Caco-2 (cell line): Measurements from ENCODE around the gene RFX5. TPM values are rescaled to one million over a fixed set of nuclear protein-coding genes. Genes with fewer than 3 reads are reported as not detected.

Experiments used
- BruUV-seq: library from RNA; stranded (reverse); fragments of 400-500 nt; replicated peaks from 2 replicates; lab custom pipeline; 2021; lab: Mats Ljungman, UMichigan
- CTCF ChIA-PET: fragments of 300-600 bp; sonication (Branson Sonifier 250); formaldehyde crosslinking; loops from one replicate; lab custom pipeline; 2022; ENCODE audit warnings: antibody characterized with exemption; lab: Charles Lee
- POLR2A ChIA-PET: fragments of 300-600 bp; sonication (Branson Sonifier 250); formaldehyde crosslinking; loops from one replicate; lab custom pipeline; 2022; ENCODE audit warnings: antibody characterized with exemption; lab: Charles Lee
- DNase-seq, 2 experiments: peaks; one replicate each; pipeline versions ENCODE4 v3.0.0 to v3.0.0-alpha.2; 2020 to 2022
- H3K27me3 ChIP-seq: replicated peaks from 2 replicates; pipeline ENCODE4 v1.6.0; 2011; ENCODE audit warnings: low read length; ENCODE audit not compliant: control insufficient read depth, insufficient read depth
- H3K36me3 ChIP-seq: 2 replicates; pipeline ENCODE4 v1.5.1; 2011; ENCODE audit warnings: low read length; ENCODE audit not compliant: control insufficient read depth, insufficient read depth
- H3K4me1 ChIP-seq: fragments of 250-450 bp; sonication (Bioruptor Pico); 2 replicates; pipeline ENCODE4 v1.5.1; 2020; ENCODE audit warnings: mild to moderate bottlenecking
- H3K4me3 ChIP-seq: 2 replicates; pipeline ENCODE4 v1.5.1; 2011; ENCODE audit warnings: low read depth, mild to moderate bottlenecking, control low read depth, low read length
- H3K9me3 ChIP-seq: fragments of 250-450 bp; sonication (Bioruptor Pico); 2 replicates; pipeline ENCODE4 v1.5.1; 2020; ENCODE audit warnings: mild to moderate bottlenecking, moderate library complexity
- H3K27ac Mint-ChIP-seq: one replicate; pipeline ENCODE4 v1.8.0; 2022; ENCODE audit warnings: mixed read lengths; ENCODE audit not compliant: unreplicated experiment
- H3K27me3 Mint-ChIP-seq: one replicate; pipeline ENCODE4 v1.8.0; 2022; ENCODE audit warnings: mixed read lengths; ENCODE audit not compliant: insufficient read depth, unreplicated experiment
- H3K36me3 Mint-ChIP-seq: one replicate; pipeline ENCODE4 v1.8.0; 2022; ENCODE audit warnings: mild to moderate bottlenecking, mixed read lengths; ENCODE audit not compliant: insufficient read depth, unreplicated experiment
- H3K4me1 Mint-ChIP-seq: one replicate; pipeline ENCODE4 v1.8.0; 2022; ENCODE audit warnings: low read depth, mixed read lengths; ENCODE audit not compliant: unreplicated experiment
- H3K4me3 Mint-ChIP-seq: one replicate; pipeline ENCODE4 v1.8.0; 2022; ENCODE audit warnings: mild to moderate bottlenecking, moderate library complexity, mixed read lengths; ENCODE audit not compliant: unreplicated experiment
- H3K9me3 Mint-ChIP-seq: one replicate; pipeline ENCODE4 v1.8.0; 2022; ENCODE audit warnings: mixed read lengths; ENCODE audit not compliant: unreplicated experiment
- intact Hi-C: fragments of 100-400 bp; cut with micrococcal nuclease; formaldehyde crosslinking; loops from one replicate; pipeline ENCODE4 v1.10.0; 2022; ENCODE audit not compliant: unreplicated experiment
- total RNA-seq: library from RNA; stranded (reverse); gene quantifications from 2 replicates; pipeline ENCODE4 v1.2.3, GENCODE V29; 2022
- TF ChIP-seq, protein P1 (sequence below), 2 experiments: fragments of 200-600 bp in 1 of 2; IDR thresholded peaks; 1 replicate in 1 of 2; 2 replicates in 1 of 2; pipeline versions ENCODE4 v1.5.1 to v1.8.0; 2011 to 2022; ENCODE audit warnings: antibody characterized with exemption in 1 of 2, control low read depth in 1 of 2, inconsistent platforms in 1 of 2, low read depth in 1 of 2, low read length in 1 of 2, mild to moderate bottlenecking in 1 of 2, moderate library complexity in 1 of 2; ENCODE audit not compliant: insufficient read depth in 1 of 2, severe bottlenecking in 1 of 2, unreplicated experiment in 1 of 2

Gene RFX5
- total RNA-seq, 1 experiment from 2014 or later = 23.3 TPM

- Histone ChIP-seq H3K4me1 (no peaks in the 10 kb centered on the region), H3K9me3 (peaks cover 19% of the 10 kb centered on the region), H3K4me3 (no peak overlapping the region), H3K27me3 (no peaks in the 10 kb centered on the region), H3K36me3 (no peaks in the 10 kb centered on the region; the same call in 1 of the 2 replicates)
- CTCF ChIA-PET = no interaction called here
- no TSS peak for BruUV-seq
- no peak overlapping the region for H3K4me3 Mint-ChIP-seq
- H3K27me3 Mint-ChIP-seq = no peaks in the 10 kb centered on the region
- H3K4me1 Mint-ChIP-seq = no peaks in the 10 kb centered on the region
- no peak overlapping the region for H3K27ac Mint-ChIP-seq
- peaks cover 18% of the 10 kb centered on the region for H3K36me3 Mint-ChIP-seq
- peaks cover 21% of the 10 kb centered on the region for H3K9me3 Mint-ChIP-seq
- intact Hi-C loops = no loop called here
- POLR2A ChIA-PET = no interaction called here
- TF ChIP-seq, protein P1, sequence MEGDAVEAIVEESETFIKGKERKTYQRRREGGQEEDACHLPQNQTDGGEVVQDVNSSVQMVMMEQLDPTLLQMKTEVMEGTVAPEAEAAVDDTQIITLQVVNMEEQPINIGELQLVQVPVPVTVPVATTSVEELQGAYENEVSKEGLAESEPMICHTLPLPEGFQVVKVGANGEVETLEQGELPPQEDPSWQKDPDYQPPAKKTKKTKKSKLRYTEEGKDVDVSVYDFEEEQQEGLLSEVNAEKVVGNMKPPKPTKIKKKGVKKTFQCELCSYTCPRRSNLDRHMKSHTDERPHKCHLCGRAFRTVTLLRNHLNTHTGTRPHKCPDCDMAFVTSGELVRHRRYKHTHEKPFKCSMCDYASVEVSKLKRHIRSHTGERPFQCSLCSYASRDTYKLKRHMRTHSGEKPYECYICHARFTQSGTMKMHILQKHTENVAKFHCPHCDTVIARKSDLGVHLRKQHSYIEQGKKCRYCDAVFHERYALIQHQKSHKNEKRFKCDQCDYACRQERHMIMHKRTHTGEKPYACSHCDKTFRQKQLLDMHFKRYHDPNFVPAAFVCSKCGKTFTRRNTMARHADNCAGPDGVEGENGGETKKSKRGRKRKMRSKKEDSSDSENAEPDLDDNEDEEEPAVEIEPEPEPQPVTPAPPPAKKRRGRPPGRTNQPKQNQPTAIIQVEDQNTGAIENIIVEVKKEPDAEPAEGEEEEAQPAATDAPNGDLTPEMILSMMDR (IDR thresholded peaks at IDR 0.05; ENCODE audit: insufficient read depth in 1 of 2, low read depth in 1 of 2, low read length in 1 of 2, severe bottlenecking in 1 of 2, unreplicated experiment in 1 of 2) = no peak
- no peak for DNase-seq
These were observed 15.5 kb upstream of the RFX5 start for GRCh38 chr1:151362308-151363155.

- Mint-ChIP-seq H3K27me3 (no peaks in the 10 kb centered on the region), H3K9me3 (peaks cover 21% of the 10 kb centered on the region), H3K27ac (no peak overlapping the region), H3K36me3 (peaks cover 18% of the 10 kb centered on the region), H3K4me1 (no peaks in the 10 kb centered on the region), H3K4me3 (no peak overlapping the region)
- DNase-seq = no peak
- Histone ChIP-seq H3K9me3 (peaks cover 19% of the 10 kb centered on the region), H3K4me1 (no peaks in the 10 kb centered on the region), H3K4me3 (no peak overlapping the region), H3K27me3 (no peaks in the 10 kb centered on the region), H3K36me3 (no peaks in the 10 kb centered on the region; the same call in 1 of the 2 replicates)
- intact Hi-C loops = no loop called here
- ChIA-PET POLR2A (no interaction called here), CTCF (no interaction called here)
- TF ChIP-seq, protein P1 (IDR thresholded peaks at IDR 0.05; ENCODE audit: insufficient read depth in 1 of 2, low read depth in 1 of 2, low read length in 1 of 2, severe bottlenecking in 1 of 2, unreplicated experiment in 1 of 2) = no peak
- no TSS peak for BruUV-seq
These were observed 14.8 kb upstream of the RFX5 start for GRCh38 chr1:151361883-151362282.

DNA sequence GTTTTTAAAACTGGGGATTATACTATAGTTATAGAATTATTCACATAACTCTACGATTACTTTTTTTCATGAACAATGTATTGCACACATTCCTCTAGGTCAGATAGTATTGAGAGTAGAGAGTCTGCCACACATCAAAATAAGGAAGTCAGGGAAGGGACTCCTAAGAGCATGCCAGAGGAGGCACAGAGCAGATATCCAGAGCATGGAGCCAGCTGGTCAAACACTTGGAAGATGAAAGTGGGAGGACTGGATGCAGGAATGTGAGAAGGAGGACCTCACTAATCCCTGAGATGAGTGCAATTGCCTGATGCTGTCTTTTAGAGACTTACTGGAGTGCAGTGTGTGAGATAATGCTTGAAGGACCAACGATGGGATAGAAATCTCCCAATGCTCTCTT, 9.6 kb upstream of the RFX5 start:
- Histone ChIP-seq H3K9me3 (peaks cover 9% of the 10 kb centered on the region), H3K27me3 (no peaks in the 10 kb centered on the region), H3K4me1 (no peaks in the 10 kb centered on the region), H3K4me3 (no peak overlapping the region), H3K36me3 (no peaks in the 10 kb centered on the region)
- no TSS peak for BruUV-seq
- Mint-ChIP-seq H3K27me3 (no peaks in the 10 kb centered on the region), H3K4me1 (no peaks in the 10 kb centered on the region), H3K9me3 (peaks cover 4% of the 10 kb centered on the region), H3K27ac (no peak overlapping the region), H3K36me3 (peaks cover 6% of the 10 kb centered on the region), H3K4me3 (no peak overlapping the region)
- ChIA-PET POLR2A (no interaction called here), CTCF (no interaction called here)
- peak in 1 of 2 experiments; percentile 12 for DNase-seq
- TF ChIP-seq, protein P1 (IDR thresholded peaks at IDR 0.05; ENCODE audit: insufficient read depth in 1 of 2, low read depth in 1 of 2, low read length in 1 of 2, severe bottlenecking in 1 of 2, unreplicated experiment in 1 of 2) = no peak
- intact Hi-C loops = no loop called here
